ENCODE results near the gene CNOT10.

Gene CNOT10

DNA sequence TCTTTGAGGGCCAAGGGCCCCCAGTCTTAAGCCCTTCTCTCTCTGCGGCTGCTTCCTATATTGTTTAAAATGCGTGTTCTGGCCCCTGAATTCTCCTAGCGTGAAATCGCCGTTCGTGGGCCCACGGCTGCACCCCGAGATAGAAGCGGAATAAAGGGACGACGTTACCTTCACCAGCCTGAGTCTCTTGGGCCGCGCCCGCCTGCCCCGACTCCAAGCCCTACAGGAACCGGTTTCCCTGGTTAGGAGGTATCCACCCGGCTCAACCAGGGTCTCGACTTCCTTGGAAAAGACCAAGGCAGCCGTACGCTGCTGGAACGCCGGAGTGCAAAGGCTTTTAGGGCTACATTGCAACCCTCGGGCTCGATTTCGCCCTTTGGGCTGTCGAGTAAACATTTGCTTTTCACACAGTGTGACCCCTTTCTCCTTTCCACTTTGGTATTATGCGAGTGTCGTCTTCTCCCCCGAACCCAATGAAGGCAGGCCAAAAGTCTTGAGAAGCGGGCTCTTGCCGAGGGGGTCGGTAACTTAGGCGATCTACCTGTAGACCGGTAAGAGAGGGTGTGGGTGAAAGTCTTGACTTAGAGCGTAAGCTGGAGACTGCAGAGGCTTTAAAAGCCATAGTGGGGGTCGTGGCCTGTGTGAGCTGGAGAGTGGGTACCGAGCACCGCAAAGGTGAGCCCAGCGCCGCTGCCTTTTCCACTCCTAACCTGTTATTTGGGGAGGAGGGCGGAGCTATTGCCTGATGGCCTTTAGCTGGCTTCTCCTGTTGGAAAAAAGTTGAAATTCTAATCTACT, 134.8 kb downstream of the CNOT10 start:
- Histone ChIP-seq H3K4me1 (ENCODE audit: control insufficient read depth in 1 of 2, insufficient read depth in 2 of 2, low read length in 2 of 2) (peaks cover 0 to 23% of the 10 kb centered on the region in 2 donors), H3K27me3 (ENCODE audit: low read depth, low read length) (peaks cover 36% of the 10 kb centered on the region), H3K4me3 (ENCODE audit: low read depth in 1 of 2, low read length in 2 of 2) (no peak overlapping the region), H3K27ac (ENCODE audit: low read length) (no peak overlapping the region), H3K9me3 (ENCODE audit: control insufficient read depth in 1 of 2, low read length in 2 of 2) (peaks cover 0 to 3% of the 10 kb centered on the region in 2 donors), H3K36me3 (ENCODE audit: control insufficient read depth in 1 of 2, insufficient read depth in 2 of 2, low read length in 2 of 2) (no peaks in the 10 kb centered on the region)

GRCh38 chr3:32820430-32820829, 135.4 kb downstream of the CNOT10 start:
- no peak overlapping the region for H3K4me3 ChIP-seq (ENCODE audit: low read depth in 1 of 2, low read length in 2 of 2)
- no peaks in the 10 kb centered on the region for H3K36me3 ChIP-seq (ENCODE audit: control insufficient read depth in 1 of 2, insufficient read depth in 2 of 2, low read length in 2 of 2)
- peaks cover 0 to 3% of the 10 kb centered on the region in 2 donors for H3K9me3 ChIP-seq (ENCODE audit: control insufficient read depth in 1 of 2, low read length in 2 of 2)
- H3K27ac ChIP-seq (ENCODE audit: low read length): no peak overlapping the region
- peaks cover 0 to 23% of the 10 kb centered on the region in 2 donors for H3K4me1 ChIP-seq (ENCODE audit: control insufficient read depth in 1 of 2, insufficient read depth in 2 of 2, low read length in 2 of 2)
- H3K27me3 ChIP-seq (ENCODE audit: low read depth, low read length): peaks cover 36% of the 10 kb centered on the region

DNA sequence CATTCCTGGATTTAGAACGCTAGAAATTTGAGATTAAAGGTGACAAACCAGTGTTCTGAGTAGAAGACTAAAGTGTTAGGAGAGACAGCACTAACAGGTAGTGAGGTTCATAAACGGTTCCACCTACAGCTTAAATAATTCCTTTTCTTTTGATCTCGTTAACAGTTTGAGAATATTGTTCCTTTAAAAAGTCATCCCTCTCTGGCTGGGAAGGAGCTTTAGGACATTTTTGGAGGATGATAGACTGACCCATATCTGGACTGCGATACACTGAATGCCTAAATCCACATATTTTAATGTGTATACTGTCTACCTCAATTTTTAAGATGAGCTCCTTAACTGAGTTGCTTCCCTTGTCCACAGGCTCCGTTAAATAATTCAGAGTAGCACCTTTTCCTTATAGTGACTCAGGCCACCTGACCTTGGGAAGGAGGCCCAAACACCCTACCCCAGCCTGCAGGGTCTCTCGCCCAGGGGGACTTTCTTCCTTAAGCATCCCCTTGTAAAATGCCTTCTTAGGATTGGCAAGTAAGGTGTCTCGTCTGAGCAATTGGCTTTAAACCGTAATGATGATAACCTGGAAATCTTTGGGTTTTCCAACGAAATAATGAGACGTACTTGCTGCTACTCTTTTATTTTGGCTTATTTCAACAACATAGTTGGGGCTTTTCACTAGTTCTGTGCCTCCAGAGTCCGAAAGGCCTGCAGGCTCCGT, 136.1 kb downstream of the CNOT10 start:
- Histone ChIP-seq H3K4me3 (ENCODE audit: low read depth in 1 of 2, low read length in 2 of 2) (no peak overlapping the region), H3K27me3 (ENCODE audit: low read depth, low read length) (peaks cover 36% of the 10 kb centered on the region), H3K4me1 (ENCODE audit: control insufficient read depth in 1 of 2, insufficient read depth in 2 of 2, low read length in 2 of 2) (peaks cover 0 to 23% of the 10 kb centered on the region in 2 donors), H3K27ac (ENCODE audit: low read length) (no peak overlapping the region), H3K36me3 (ENCODE audit: control insufficient read depth in 1 of 2, insufficient read depth in 2 of 2, low read length in 2 of 2) (no peaks in the 10 kb centered on the region), H3K9me3 (ENCODE audit: control insufficient read depth in 1 of 2, low read length in 2 of 2) (peaks cover 0 to 3% of the 10 kb centered on the region in 2 donors)

GRCh38 chr3:32821686-32822296, 136.8 kb downstream of the CNOT10 start:
- peaks cover 0 to 3% of the 10 kb centered on the region in 2 donors for H3K9me3 ChIP-seq (ENCODE audit: control insufficient read depth in 1 of 2, low read length in 2 of 2)
- H3K36me3 ChIP-seq (ENCODE audit: control insufficient read depth in 1 of 2, insufficient read depth in 2 of 2, low read length in 2 of 2): no peaks in the 10 kb centered on the region
- H3K27me3 ChIP-seq (ENCODE audit: low read depth, low read length): peaks cover 36% of the 10 kb centered on the region
- H3K27ac ChIP-seq (ENCODE audit: low read length): no peak overlapping the region
- H3K4me1 ChIP-seq (ENCODE audit: control insufficient read depth in 1 of 2, insufficient read depth in 2 of 2, low read length in 2 of 2): peaks cover 0 to 18% of the 10 kb centered on the region in 2 donors
- no peak overlapping the region for H3K4me3 ChIP-seq (ENCODE audit: low read depth in 1 of 2, low read length in 2 of 2)

DNA sequence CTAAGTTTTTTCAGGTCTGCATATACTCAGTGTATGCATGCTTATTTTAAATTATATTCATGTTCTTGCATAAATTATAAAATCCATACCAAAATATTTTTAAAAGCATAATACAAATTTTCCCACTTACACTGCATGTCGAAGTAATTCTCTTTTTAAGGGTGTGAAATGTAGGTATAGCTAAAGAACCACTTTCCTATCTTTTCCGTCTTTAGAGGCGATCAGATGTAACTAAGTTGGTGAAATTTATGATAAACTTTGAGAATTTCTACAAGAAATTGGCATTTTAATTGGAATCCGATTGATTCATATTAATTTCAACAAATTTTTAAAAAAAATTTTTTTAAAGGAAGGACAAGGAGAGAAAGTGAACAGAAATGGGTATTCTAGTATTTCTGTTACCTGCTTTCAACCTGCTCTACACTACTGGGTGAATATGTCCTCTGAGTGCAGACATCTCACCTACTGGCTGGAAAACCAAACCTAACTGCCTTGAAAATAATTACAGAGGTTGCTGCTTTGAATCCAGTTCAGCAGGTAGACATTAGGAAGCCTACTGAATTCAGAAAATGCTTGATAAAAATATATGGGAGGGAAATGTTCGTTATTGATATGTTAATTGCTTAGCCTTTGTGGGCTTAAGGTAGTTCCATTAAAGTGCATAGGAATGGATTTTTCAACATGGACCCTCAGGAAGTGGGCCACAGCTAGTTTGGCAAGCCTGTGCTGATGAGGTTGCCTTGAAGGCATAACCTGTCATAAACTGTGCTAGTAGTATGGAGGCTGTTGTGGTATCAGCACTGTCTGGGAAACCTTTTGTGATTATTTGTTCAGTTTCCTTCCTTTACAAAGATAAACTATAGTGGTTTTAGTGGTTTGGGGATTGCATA, 137.9 kb downstream of the CNOT10 start:
- Histone ChIP-seq H3K4me1 (ENCODE audit: control insufficient read depth in 1 of 2, insufficient read depth in 2 of 2, low read length in 2 of 2) (peaks cover 0 to 8% of the 10 kb centered on the region in 2 donors), H3K27me3 (ENCODE audit: low read depth, low read length) (peaks cover 36% of the 10 kb centered on the region)

More for the DNA sequence above, 137.9 kb downstream of the CNOT10 start:
- H3K27ac ChIP-seq (ENCODE audit: low read length): no peak overlapping the region
- peaks cover 0 to 3% of the 10 kb centered on the region in 2 donors for H3K9me3 ChIP-seq (ENCODE audit: control insufficient read depth in 1 of 2, low read length in 2 of 2)
- no peak overlapping the region for H3K4me3 ChIP-seq (ENCODE audit: low read depth in 1 of 2, low read length in 2 of 2)
- no peaks in the 10 kb centered on the region for H3K36me3 ChIP-seq (ENCODE audit: control insufficient read depth in 1 of 2, insufficient read depth in 2 of 2, low read length in 2 of 2)
